GM18517 (cell line): ENCODE results near the gene IL9R.
"Not testable (repeated sequence)": the region's sequence is repeated elsewhere in the genome, so short reads cannot be mapped to it uniquely, and the experiment has no call there.

Source experiments
- ATAC-seq: cut with Tn5 transposase; IDR thresholded peaks from one replicate; pipeline ENCODE4 v1.9.1; 2021; ENCODE audit warnings: mild to moderate bottlenecking, moderate library complexity; ENCODE audit not compliant: unreplicated experiment

Gene IL9R

DNA sequence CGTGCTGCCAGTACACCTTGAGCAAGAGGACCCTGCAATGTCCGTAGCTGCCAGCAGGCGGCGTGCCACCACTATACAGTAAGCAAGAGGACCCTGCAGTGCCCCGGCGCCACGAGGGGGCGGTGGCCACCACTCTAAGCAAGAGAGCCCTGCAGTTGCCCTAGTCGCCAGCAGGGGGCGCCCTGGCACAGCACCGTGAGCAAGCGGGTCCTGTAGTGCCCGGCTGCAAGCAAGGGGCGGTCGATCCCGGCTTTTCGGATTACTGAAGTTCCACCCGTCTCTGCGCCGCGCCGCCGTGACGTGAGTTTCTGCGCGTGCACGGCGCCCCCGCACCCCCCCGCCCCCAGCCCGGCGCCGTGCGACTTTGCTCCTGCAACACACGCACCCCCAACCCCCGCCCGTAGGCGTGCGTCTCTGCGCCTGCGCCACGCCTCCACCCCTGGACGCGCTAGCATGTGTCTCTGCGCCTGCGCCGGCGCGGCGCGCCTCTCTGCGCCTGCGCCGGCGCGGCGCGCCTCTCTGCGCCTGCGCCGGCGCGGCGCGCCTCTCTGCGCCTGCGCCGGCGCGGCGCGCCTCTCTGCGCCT is 31.2 kb downstream of the IL9R start:
- not testable (repeated sequence) for ATAC-seq

DNA sequence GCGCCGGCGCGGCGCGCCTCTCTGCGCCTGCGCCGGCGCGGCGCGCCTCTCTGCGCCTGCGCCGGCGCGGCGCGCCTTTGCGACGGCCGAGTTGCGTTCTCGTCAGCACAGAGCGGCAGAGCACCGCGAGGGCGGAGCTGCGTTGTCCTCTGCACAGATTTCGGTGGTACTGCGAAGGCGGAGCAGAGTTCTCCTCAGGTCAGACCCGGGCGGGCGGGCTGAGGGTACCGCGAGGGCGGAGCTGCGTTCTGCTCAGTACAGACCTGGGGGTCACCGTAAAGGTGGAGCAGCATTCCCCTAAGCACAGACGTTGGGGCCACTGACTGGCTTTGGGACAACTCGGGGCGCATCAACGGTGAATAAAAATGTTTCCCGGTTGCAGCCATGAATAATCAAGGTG is 31.8 kb downstream of the IL9R start:
- ATAC-seq, result not testable (repeated sequence)

DNA sequence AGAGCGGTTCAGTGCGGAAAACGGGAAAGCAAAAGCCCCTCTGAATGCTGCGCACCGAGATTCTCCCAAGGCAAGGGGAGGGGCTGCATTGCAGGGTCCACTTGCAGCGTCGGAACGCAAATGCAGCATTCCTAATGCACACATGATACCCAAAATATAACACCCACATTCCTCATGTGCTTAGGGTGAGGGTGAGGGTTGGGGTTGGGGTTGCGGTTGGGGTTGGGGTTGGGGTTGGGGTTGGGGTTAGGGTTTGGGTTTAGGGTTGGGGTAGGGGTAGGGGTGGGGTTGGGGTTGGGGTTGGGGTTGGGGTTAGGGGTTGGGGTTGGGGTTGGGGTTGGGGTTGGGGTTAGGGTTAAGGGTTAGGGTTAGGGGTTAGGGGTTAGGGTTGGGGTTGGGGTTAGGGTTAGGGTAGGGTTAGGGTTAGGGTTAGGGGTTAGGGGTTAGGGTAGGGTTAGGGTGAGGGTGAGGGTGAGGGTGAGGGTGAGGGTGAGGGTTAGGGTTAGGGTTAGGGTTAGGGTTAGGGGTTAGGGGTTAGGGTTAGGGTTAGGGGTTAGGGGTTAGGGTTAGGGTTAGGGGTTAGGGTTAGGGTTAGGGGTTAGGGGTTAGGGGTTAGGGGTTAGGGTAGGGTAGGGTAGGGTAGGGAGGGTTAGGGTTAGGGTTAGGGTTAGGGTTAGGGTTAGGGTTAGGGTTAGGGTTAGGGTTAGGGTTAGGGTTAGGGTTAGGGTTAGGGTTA is 32.4 kb downstream of the IL9R start:
- not testable (repeated sequence) for ATAC-seq

DNA sequence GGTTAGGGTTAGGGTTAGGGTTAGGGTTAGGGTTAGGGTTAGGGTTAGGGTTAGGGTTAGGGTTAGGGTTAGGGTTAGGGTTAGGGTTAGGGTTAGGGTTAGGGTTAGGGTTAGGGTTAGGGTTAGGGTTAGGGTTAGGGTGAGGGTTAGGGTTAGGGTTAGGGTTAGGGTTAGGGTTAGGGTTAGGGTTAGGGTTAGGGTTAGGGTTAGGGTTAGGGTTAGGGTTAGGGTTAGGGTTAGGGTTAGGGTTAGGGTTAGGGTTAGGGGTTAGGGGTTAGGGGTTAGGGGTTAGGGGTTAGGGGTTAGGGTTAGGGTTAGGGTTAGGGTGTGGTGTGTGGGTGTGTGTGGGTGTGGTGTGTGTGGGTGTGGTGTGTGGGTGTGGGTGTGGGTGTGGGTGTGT is 33.0 kb downstream of the IL9R start:
- not testable (repeated sequence) for ATAC-seq
